TTC549 (cell line): ENCODE measurements around the gene CAMK2D.

Source experiments
- FAIRE-seq: peaks from 2 replicates; lab custom pipeline; 2012; peaks lifted over from hg19 to GRCh38; lab: Jason Lieb, UNC

The CAMK2D gene

DNA sequence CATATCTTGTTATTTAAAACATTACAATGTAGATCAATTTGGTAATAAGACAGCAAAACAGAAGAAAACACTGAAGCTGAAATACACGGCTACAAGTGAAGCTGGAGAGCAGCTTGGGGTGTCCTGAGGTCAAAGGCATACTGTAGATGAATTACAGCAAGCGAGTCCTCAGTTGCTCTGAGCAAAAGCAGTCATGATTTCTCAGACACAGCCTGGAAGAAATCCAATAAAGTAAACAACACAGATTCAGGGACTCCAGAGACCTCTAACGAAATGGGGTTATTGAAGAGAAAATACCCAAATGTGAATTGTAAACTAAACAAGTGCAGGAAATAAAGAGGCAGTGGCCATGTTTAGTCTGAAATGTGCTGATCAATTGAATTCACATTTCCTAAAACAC lies 324.4 kb downstream of the CAMK2D start:
- FAIRE-seq: no peak

DNA sequence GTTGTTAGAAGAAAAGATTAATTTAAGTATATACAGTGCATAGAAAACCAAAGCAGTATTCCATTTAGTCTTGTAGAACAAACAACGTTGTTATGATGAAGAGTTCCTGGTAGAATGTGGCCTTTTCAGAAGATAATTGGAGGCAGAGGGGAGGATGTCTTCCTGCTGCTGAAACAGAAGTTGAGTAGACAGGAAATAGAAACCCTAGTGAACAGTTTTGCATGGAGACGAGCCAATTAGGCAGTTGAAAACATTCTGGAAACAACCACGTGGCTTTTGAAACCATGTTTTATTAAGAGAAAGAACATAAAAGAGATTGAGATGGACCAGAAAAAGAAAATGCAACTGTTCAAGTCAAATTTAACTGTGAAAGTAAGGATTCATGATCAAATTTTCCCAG lies 325.2 kb downstream of the CAMK2D start:
- FAIRE-seq: no peak

DNA sequence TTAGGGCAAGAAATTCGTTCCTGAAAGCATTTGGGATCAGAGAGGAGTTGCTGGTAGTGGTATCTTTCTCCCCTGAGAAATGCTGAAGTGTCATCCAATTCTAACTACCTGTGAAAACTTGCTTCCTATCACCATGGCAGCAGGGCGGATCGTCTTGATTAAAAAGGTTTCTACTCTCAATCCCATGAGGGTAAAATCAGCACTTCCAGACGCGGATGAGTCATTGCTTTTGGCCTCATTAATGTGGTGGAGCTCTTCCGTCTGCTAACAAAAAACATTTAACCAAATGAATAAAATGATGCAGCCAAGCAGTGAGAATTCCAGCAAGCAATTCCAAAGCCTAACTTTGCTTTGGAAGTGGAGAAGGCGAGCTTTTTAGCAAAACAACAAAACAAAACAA lies 325.6 kb downstream of the CAMK2D start:
- FAIRE-seq: no peak

DNA sequence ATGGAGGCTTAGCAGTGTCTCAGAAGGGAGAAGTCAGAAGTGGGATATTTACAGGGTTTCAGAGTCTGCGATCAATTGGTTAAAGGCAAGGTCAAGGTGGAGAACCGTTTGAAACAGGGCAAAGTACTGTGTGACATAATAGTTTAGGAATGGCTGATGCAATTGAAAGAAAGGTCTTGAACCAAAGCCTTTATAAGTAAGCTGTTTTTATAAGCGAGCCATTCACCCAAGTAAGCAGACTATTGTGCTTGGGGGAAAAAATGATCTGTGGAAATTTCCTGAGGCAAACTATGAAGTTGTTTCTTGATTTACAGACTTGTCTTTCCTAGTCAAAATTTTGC lies 327.3 kb downstream of the CAMK2D start:
- FAIRE-seq: no peak

DNA sequence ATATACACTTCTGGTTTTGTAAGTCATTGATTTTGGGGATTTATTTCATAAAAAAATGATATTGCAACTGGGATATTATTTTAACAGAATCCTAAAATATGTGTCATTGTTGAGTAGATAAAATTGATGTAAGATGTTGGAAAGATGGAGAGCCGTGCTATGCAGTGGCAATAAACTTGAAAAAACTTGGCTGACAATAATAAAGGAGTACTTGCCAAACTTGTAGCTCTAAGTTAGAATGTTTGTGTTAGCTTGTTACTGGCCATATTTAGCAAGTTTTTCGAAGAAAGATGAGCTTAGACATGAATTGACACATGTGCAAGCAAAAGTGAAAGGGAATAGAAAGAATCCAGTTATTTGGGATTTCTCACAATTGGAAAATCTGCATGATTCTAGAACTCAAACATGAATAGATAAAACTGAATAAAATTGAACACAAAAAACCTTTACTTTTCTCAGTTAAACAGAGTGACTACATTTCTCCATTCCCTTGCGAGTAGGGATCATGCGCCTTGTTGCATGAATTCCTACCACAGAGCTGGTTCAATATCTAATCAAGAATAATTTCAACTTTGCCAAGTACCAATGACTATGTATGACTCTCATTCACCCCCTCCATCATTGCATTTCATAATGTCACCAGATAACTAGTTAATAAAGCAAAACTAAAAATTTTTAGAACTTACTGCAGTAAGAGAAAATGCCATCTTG lies 327.8 kb downstream of the CAMK2D start:
- no peak for FAIRE-seq

DNA sequence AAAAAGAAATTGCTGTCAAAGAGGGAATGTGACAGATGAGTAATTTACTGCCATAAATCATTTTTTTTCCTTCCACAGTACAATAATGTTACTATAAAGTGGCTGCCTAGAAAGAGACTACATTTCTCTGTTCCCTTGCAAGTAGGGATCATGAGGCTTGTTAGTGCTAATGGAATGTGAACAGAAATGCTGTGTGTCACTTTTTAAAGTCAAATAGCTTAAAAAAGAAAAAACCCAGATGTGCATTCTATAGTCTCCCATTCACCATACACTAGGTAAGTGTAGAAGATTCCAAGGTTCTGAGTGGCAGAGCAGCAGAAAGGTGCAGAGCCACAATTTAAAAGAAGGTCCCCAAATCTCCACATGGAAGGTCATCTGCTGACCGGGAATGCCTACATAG lies 328.4 kb downstream of the CAMK2D start:
- no peak for FAIRE-seq

DNA sequence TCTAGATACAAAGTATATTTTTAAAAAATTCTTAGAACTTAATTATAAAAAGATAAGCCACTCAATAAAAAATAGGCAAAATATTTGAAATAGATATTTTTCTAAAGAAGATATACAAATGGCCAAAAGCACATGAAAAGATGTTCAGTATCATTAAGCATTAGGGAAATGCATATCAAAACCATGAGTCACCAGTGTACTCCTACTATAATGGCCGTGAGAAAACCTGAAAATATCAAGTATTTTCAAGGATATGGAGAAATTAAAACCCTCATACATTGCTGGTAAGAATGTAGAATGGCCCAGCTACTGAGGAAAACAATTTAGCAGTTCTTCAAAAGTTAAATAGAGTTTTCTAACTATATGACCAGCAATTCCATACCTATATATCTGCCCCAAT lies 337.9 kb downstream of the CAMK2D start:
- FAIRE-seq: no peak

DNA sequence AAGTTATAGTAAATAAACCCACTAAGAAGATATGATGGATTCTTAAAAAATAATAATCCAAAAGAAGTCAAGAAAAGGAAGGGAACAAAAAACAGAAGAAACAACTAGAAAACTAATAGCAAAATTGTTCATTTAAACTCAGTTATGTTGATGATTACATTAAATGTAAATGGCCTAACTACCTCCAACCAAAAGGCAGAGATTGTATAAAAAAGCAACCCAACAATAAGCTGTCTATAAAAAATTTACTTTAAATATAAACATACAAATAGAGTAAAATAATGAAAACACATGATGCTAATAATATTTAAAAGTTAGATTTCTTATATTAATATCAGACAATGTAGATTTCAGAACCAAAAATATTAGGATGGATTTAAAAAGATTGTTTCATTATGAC lies 340.6 kb downstream of the CAMK2D start:
- FAIRE-seq: peak; percentile 57

DNA sequence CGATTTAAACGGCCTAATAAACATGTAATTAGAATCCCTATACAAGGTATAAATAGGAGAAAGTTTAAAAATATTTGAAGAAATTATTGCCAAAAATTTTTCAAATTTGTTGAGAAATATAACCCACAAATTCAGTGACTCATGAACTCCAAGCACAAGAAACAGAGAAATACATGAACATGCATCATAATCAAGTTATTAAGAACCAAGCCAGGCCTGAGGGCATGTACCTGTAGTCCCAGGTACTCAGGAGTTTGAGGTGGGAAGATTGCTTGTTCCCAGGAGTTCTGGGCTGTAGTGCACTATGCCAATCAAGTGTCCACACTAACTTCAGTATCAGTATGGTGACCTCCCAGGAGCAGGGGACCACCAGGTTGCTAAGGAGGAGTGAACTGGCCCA lies 341.9 kb downstream of the CAMK2D start:
- FAIRE-seq: no peak

DNA sequence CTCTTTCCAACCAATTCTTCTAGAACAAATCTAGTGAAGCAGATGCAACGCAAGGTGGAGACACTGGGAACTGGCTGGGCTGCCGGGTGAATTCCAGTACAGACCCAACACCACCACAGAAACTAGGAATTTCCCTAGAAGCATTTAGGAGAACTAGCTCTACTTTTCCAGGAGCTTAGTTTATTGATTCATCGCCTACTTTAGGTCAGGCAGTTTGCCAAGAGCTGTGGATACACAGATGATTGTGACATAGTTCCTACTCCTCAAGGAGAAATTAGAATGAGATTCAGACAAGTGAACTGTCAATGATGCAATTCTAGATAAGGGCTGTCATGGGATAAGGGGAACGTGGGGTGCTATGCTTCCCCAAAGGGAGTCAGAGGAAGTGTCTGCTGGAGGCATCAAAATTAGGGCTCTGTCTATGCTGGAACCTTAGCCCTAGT lies 350.0 kb downstream of the CAMK2D start:
- FAIRE-seq: no peak

DNA sequence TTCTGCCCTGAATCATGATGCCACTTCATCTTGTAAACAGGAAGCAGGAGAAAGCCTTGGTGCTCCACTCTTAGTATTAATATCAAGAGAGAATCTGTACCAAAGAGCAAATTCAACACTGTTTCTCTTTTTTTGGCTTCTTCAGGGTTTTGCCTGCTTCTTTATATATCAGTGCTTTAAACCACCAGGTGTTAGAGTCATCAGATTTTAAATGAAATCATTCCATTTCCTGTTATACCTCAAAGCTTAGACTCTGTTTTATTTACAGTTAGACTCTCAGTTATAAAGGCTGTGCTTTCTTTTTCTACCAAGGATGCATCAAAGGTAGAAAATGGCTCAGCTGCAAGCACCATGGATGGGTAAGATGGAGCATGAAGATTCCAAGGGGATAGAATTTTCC lies 350.9 kb downstream of the CAMK2D start:
- FAIRE-seq: no peak

DNA sequence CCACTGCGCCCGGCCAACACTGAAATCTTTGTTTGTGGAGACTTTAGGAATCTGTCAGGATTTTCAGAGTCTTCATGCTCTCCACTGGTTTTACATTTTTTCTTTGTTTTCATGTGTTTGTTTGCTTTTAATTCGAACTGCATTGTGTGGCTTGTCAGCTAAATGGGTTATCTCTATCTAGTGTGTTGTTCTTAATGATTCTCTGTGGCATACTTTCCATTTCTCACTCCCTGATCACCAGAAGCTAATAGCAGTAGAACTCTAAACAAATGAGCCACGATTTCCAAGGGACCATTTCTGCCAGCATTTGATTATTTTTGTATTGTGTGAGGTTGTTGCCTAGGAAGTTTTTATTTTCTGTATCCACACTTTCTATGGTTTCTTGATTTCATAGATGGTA lies 352.4 kb downstream of the CAMK2D start:
- no peak for FAIRE-seq

DNA sequence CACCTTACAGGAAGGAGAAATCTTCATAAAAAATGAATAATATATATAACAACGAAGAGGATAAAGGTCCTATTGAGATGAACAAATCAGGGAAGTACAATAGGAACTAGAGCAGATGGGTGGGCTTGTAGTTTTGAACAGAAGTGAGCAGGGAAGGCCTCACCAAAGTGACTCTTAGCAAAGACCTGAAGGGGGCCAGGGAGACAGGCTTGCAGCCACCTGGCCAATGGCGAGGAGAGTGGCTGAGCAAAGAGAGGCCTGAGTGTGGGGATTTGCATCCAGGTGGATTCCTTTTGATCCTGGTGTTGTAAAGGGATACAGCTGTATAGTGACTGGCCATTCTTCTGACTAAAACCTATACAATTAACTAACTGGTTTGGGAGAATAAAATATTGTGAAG lies 354.1 kb downstream of the CAMK2D start:
- no peak for FAIRE-seq

DNA sequence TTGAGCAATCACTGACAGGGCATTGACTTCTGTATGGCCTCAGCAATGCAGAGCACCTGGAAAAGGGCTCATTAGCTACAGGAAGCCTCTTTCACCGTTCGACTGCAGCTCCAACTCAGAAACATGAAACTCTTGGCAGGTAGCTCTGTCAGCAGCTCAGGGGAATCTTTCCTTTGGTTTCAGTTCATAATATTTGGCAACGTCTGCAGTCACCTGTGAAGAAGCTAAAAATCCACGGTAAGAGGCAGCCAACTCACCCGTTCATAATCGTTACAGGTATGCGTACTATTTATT lies 354.9 kb downstream of the CAMK2D start:
- no peak for FAIRE-seq

DNA sequence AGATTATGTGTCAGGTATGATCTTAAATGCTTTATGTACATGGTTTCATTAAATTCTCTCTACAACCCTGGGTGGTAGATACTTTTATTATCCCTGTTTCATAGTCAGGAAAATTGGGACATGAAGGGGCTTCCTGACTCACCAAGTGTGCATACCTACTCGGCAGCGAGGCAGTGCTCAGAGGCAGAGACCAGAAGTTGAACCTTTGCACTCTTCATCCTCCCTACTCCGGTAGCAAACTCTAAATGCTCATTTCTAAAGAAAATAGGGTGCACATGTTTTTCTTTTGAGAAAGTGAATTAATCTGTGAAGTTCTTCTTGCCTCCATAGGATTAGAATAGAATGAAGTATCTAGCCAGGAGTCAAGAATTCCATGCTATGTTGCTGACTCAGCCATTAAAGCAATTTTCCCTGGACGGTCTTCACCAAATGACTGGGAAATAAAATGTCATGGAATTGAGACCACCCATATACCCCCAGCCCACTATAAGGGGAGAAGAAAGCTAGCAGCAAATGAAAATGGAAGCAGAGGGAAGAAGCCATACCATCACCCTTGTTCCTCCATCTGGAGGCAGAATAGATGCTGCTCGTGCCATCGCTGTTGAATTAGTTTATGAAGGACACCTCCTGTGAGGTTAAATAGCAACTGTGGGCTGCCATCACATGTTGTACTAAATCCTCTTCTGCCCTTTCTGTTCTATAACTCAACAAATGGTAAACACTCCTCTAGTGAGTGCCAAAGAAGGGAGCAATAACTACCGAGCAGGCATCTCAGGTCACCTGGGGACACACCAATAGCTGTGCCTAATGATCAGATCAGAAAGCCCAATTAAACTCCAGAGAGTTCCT lies 355.4 kb downstream of the CAMK2D start:
- FAIRE-seq: no peak

DNA sequence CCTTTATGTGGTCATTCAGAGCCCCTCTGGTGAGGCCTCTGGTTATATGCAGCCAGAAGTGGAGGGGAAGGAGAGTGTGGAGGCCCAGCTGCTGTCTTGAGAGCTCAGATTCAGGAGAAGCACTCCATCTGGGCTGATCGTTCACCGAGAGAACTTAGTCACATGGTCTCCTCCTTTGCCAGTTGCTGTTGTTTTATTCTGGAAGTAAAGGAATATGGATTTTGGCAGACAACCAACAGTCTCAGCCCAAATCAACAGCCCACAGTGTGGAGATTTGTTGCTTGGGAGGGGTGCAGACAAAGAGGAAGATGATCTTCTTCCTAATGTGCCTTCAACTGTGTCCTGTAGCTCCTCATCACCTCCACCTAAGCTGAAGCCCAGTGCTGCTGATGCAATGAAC lies 356.7 kb downstream of the CAMK2D start:
- no peak for FAIRE-seq

DNA sequence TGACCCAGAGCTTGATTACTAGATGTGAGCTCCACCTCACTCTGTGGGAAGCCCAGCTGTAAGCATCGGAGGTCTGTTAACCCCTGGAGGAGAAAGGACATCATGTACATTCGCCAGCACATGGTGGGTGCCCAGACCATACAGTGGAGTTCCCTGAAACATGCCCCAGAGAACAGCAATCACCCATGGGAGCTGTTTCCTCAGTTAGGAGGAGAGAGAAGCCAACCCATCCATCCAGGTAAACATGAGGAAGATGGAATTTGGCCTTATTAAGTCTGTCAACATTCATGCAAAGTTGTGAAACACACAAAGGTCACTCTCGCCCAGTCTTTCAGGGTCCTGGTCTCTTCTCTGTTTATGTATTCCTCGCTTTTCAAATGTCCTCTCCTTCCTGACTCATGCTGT lies 357.4 kb downstream of the CAMK2D start:
- no peak for FAIRE-seq
